IMR-90 (cell line): ENCODE data around the gene PLD6.

Source experiments
- BHLHE40 ChIP-seq: fragments of 150-350 bp; IDR thresholded peaks from 2 replicates; pipeline ENCODE4 v1.6.1; 2016; ENCODE audit warnings: mild to moderate bottlenecking, low read depth, low read length
- CTCF ChIP-seq: conservative IDR thresholded peaks from 2 replicates; pipeline ENCODE4 v1.5.1; 2012; ENCODE audit warnings: mild to moderate bottlenecking, low read depth, low read length, improper control_type of control experiment
- MAFK ChIP-seq: IDR thresholded peaks from 2 replicates; pipeline ENCODE4 v1.6.1; 2012; ENCODE audit warnings: low read depth, low read length, improper control_type of control experiment
- MAZ ChIP-seq: IDR thresholded peaks from 2 replicates; pipeline ENCODE4 v1.6.1; 2012; ENCODE audit warnings: low read depth, mild to moderate bottlenecking, low read length, improper control_type of control experiment, moderate library complexity, borderline replicate concordance
- MXI1 ChIP-seq: IDR thresholded peaks from 2 replicates; pipeline ENCODE4 v1.6.1; 2012; ENCODE audit warnings: low read depth, mild to moderate bottlenecking, low read length, moderate library complexity, borderline replicate concordance
- POLR2A ChIP-seq: IDR thresholded peaks from 2 replicates; pipeline ENCODE4 v1.6.1; 2012; ENCODE audit warnings: mild to moderate bottlenecking, low read depth, low read length
- RAD21 ChIP-seq: IDR thresholded peaks from 2 replicates; pipeline ENCODE4 v1.6.1; 2012; ENCODE audit warnings: low read length, improper control_type of control experiment
- RCOR1 ChIP-seq: IDR thresholded peaks from 2 replicates; pipeline ENCODE4 v1.6.1; 2012; ENCODE audit warnings: mild to moderate bottlenecking, low read length, improper control_type of control experiment; ENCODE audit not compliant: insufficient replicate concordance
- RFX5 ChIP-seq: IDR thresholded peaks from 2 replicates; pipeline ENCODE4 v1.8.0; 2012; ENCODE audit warnings: low read depth, mild to moderate bottlenecking, low read length, moderate library complexity
- SMC3 ChIP-seq: fragments of 150-350 bp; IDR thresholded peaks from 2 replicates; pipeline ENCODE4 v1.6.1; 2016; ENCODE audit warnings: low read depth, mild to moderate bottlenecking, antibody characterized with exemption, low read length, moderate library complexity
- USF2 ChIP-seq: fragments of 150-350 bp; IDR thresholded peaks from 2 replicates; pipeline ENCODE4 v1.6.1; 2017; ENCODE audit warnings: mild to moderate bottlenecking, antibody characterized with exemption, low read length, low read depth

DNA sequence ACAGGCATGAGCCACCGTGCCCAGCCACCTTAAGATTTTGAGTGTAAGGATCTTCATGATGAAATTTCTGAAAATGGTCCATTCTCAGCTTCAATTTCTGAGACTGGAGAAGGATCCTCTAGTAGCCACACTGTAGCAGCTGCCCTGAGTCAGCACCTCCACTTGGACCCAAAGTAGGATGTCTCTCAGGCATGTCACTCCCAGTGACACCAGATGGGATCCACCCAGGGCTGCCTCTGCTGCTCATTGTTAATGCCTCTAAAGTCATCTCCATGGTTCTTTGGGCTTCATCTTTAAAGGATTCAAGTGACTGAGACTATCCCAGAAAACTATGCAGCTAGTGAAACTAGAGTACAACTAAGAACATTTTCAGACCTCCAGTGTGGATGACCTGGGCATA, 7.9 kb downstream of the PLD6 start:
- TF ChIP-seq CTCF (no peak), POLR2A (no peak), RFX5 (no peak), USF2 (no peak), MAZ (no peak), RAD21 (no peak), SMC3 (no peak), RCOR1 (no peak), MXI1 (no peak), BHLHE40 (no peak), MAFK (no peak)
